Transverse colon (tissue), 3 donors: ENCODE measurements around the gene PAK4.

Source experiments
- POLR2A ChIP-seq: fragments of 450-650 bp; IDR thresholded peaks from one replicate; pipeline ENCODE4 v1.6.1; 2016; ENCODE audit warnings: antibody characterized with exemption, mild to moderate bottlenecking, moderate library complexity
- TF ChIP-seq, protein P1 (sequence below), 5 experiments: fragments of 200-600 bp in 3 of 5; fragments of 450-650 bp in 2 of 5; sonication (generic) in 3 of 5; IDR thresholded peaks; 1 replicate in 2 of 5; 2 replicates in 3 of 5; pipeline ENCODE4 v1.5.1; 2016 to 2017; ENCODE audit warnings: antibody characterized with exemption in 5 of 5, inconsistent platforms in 3 of 5, mild to moderate bottlenecking in 2 of 5, moderate library complexity in 1 of 5

DNA sequence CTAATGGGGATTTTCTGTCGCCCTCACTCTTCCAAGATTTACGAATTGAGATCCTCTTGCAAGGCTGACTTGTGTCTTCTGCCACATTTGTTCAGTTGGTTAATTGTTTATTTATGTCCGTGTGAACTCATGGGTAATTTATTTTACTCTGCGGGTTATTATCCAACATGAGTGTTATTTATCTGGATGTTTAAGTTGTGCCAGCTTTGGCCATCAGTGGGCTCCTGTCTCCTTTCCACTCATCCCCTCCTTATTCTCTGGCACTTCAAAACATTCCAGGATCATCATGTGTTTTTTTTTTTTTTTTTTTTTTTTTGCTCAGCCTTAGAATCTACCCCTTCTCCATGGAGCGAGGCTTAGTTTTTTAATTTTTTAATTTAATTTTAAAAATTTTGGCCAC, 22.4 kb upstream of the PAK4 start:
- no peak for TF ChIP-seq POLR2A
- TF ChIP-seq, protein P1, sequence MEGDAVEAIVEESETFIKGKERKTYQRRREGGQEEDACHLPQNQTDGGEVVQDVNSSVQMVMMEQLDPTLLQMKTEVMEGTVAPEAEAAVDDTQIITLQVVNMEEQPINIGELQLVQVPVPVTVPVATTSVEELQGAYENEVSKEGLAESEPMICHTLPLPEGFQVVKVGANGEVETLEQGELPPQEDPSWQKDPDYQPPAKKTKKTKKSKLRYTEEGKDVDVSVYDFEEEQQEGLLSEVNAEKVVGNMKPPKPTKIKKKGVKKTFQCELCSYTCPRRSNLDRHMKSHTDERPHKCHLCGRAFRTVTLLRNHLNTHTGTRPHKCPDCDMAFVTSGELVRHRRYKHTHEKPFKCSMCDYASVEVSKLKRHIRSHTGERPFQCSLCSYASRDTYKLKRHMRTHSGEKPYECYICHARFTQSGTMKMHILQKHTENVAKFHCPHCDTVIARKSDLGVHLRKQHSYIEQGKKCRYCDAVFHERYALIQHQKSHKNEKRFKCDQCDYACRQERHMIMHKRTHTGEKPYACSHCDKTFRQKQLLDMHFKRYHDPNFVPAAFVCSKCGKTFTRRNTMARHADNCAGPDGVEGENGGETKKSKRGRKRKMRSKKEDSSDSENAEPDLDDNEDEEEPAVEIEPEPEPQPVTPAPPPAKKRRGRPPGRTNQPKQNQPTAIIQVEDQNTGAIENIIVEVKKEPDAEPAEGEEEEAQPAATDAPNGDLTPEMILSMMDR (IDR thresholded peaks at IDR 0.05): no peak
